RWPE1 (cell line): ENCODE data around the gene CTSA.

Experiments used
- CTCF ChIA-PET: fragments of 350-600 bp; sonication (Branson Sonifier 250); formaldehyde crosslinking; extraction: SDS; loops from one replicate; lab custom pipeline; 2021; lab: Yijun Ruan, JAX
- POLR2A ChIA-PET: fragments of 400-600 bp; formaldehyde crosslinking; extraction: SDS; loops from one replicate; lab custom pipeline; 2020; ENCODE audit warnings: antibody characterized with exemption; ENCODE audit not compliant: low non-redundant PET; lab: Yijun Ruan, JAX
- DNase-seq: peaks from one replicate; pipeline ENCODE4 v3.0.0; 2012; ENCODE audit warnings: low spot score
- H3K27ac ChIP-seq: fragments of 450-650 bp; 2 replicates; pipeline ENCODE4 v1.5.1; 2017
- TF ChIP-seq, protein P1 (sequence below): fragments of 450-650 bp; conservative IDR thresholded peaks from 2 replicates; pipeline ENCODE4 v1.5.1; 2017; ENCODE audit warnings: low read depth, mild to moderate bottlenecking

CTSA gene

GRCh38 chr20:45883100-45883469 lies 8.1 kb upstream of the CTSA start:
- TF ChIP-seq, protein P1, sequence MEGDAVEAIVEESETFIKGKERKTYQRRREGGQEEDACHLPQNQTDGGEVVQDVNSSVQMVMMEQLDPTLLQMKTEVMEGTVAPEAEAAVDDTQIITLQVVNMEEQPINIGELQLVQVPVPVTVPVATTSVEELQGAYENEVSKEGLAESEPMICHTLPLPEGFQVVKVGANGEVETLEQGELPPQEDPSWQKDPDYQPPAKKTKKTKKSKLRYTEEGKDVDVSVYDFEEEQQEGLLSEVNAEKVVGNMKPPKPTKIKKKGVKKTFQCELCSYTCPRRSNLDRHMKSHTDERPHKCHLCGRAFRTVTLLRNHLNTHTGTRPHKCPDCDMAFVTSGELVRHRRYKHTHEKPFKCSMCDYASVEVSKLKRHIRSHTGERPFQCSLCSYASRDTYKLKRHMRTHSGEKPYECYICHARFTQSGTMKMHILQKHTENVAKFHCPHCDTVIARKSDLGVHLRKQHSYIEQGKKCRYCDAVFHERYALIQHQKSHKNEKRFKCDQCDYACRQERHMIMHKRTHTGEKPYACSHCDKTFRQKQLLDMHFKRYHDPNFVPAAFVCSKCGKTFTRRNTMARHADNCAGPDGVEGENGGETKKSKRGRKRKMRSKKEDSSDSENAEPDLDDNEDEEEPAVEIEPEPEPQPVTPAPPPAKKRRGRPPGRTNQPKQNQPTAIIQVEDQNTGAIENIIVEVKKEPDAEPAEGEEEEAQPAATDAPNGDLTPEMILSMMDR, result no peak
- ChIA-PET CTCF (interaction anchor here (0.6 to 0.7 kb wide), 2 partner anchors 721 to 948 kb away, joined by 3 read pairs; no protein-coding TSS in a partner anchor), POLR2A (no interaction called here)
- DNase-seq, result no peak
- H3K27ac ChIP-seq, result peak overlapping the region; percentile 25

GRCh38 chr20:45886590-45887345 lies 4.4 kb upstream of the CTSA start:
- DNase-seq, result no peak
- TF ChIP-seq, protein P1, result no peak
- peak overlapping the region; percentile 8; the same call in 1 of the 2 replicates for H3K27ac ChIP-seq
- POLR2A ChIA-PET, result no interaction called here
- CTCF ChIA-PET, result interaction anchor here (0.7 to 1.1 kb wide), 2 partner anchors 23 to 30 kb away, joined by 3 read pairs; no protein-coding TSS in a partner anchor

DNA sequence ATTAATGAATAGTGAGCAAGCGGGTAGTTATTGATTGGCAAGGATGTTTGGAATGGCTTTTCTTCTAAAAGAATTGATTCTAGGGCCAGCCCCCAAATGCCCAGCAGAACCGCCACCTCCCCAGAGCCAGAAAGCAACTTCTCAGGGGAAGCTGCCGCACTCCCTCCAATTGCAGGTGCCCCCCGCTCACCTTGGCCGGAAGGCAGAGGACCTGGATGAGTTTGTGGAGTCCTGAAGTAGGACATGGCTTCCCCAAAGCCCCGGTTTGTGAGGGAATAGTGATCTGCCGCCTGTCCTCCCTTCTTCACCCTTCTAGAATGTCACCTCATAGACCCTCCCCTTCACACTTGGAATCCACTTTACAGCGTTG lies 3.8 kb upstream of the CTSA start, which contains the start of gene SPATA25:
TSS of gene SPATA25 (minus strand) at position 277 of the 370 bp plus-strand sequence. CDS start at position 245, 32 bp downstream.
- peak within 1 kb of the TSS; percentile 18 for H3K27ac ChIP-seq
- POLR2A ChIA-PET, result no interaction called here
- no peak for DNase-seq
- CTCF ChIA-PET, result interaction anchor here (0.7 to 1.1 kb wide), 2 partner anchors 23 to 30 kb away, joined by 3 read pairs; no protein-coding TSS in a partner anchor
- TF ChIP-seq, protein P1, result no peak

DNA sequence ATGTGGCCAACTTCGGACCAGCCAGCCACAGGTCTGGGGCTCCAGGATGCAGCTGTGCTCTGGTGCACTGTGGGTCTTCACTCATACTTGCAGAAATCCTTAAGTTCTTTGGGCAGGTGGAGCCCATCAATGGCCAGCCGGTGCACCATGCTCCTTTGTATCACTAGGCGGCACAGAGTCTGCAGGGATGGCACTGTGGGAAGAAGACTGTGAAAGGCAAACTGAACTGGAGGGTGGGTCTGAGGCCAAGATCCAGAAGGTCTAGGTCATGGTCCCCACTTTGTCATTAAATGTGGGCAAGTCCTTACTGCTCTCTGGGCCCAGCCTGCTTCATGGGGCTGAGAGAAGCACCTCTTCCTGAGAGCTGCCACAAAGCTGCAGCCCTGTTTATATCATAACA lies 2.5 kb upstream of the CTSA start:
- H3K27ac ChIP-seq, result peak overlapping the region; percentile 18
- CTCF ChIA-PET, result interaction anchor here (0.7 kb wide), 1 partner anchor 17 kb away, joined by 4 read pairs; no protein-coding TSS in a partner anchor
- TF ChIP-seq, protein P1, result no peak
- POLR2A ChIA-PET, result no interaction called here
- DNase-seq, result no peak

- CTCF ChIA-PET, result interaction anchor here (0.5 to 1.5 kb wide), 9 partner anchors 9 to 91 kb away, joined by 3 to 5 read pairs (median 3); no protein-coding TSS in a partner anchor
- peak; percentile 59 for DNase-seq
- POLR2A ChIA-PET, result interaction anchor here (1.6 kb wide), 1 partner anchor 9 kb away, joined by 6 read pairs; the partner anchor contains the start of gene ZSWIM1
- H3K27ac ChIP-seq, result peak overlapping the region; percentile 68
- TF ChIP-seq, protein P1, result peak; percentile 86
Measured at GRCh38 chr20:45890077-45890984, 804 bp upstream of the CTSA start.
